ENCODE measurements around the gene BEND5. TPM values are rescaled to one million over a fixed set of nuclear protein-coding genes. Genes with fewer than 3 reads are reported as not detected.

Gene BEND5
- total and polyA plus RNA-seq, 4 donors, result 0.12 to 0.93 (median 0.19) TPM

DNA sequence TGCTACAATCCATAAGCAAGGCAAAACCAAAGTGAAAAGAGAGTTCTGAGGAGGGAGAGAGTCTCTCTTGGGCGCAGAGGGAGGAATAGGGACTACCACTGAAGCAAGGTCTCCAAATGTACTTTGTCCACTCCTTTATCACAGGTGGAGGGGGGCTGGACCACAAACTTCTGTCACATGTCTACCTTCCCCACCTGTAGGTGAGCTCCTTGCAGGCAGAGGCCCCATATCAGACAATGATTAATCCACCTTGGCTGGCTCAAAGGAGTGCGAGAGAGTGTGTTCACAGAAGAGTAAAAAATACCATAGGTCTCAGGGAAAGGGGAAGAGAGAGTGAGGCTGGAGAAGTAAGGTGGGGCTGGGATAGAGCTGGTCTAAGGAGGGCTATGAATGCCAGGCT is 4.5 kb downstream of the BEND5 start:
- Histone ChIP-seq H3K36me3 (ENCODE audit: control insufficient read depth in 4 of 4, insufficient read depth in 3 of 4, low read depth in 1 of 4, low read length in 3 of 4) (no peaks in the 10 kb centered on the region), H3K4me1 (ENCODE audit: control insufficient read depth in 4 of 4, insufficient read depth in 4 of 4, low read length in 3 of 4) (peaks cover 0 to 5% (median 0%) of the 10 kb centered on the region in 4 donors), H3K9ac (ENCODE audit: low read depth in 1 of 2, low read length in 2 of 2) (no peak overlapping the region), H3K27me3 (ENCODE audit: control insufficient read depth in 4 of 4, insufficient read depth in 4 of 4, low read length in 3 of 4) (peaks cover 0 to 5% (median 3%) of the 10 kb centered on the region in 4 donors), H3K27ac (ENCODE audit: low read depth in 1 of 2, low read length in 2 of 2) (no peak overlapping the region), H3K4me3 (ENCODE audit: low read depth in 1 of 3, low read length in 3 of 3) (no peak overlapping the region), H3K9me3 (ENCODE audit: control insufficient read depth in 4 of 4, low read length in 3 of 4) (no peaks in the 10 kb centered on the region)
- TF ChIP-seq HNF4A (conservative IDR thresholded peaks at IDR 0.05), result no peak
- no peak for TF ChIP-seq EGR1 (IDR thresholded peaks at IDR 0.05; ENCODE audit: low read depth in 2 of 2)
- WGBS, result 75% methylated on average over 2 of the region's 2 CpGs
- DNase-seq (ENCODE audit: low spot score), result no peak

GRCh38 chr1:48771561-48771960 is 5.1 kb downstream of the BEND5 start:
- H3K36me3 ChIP-seq (ENCODE audit: control insufficient read depth in 4 of 4, insufficient read depth in 3 of 4, low read depth in 1 of 4, low read length in 3 of 4), result no peaks in the 10 kb centered on the region
- DNase-seq (ENCODE audit: low spot score), result no peak
- H3K4me1 ChIP-seq (ENCODE audit: control insufficient read depth in 4 of 4, insufficient read depth in 4 of 4, low read length in 3 of 4), result peaks cover 0 to 1% (median 0%) of the 10 kb centered on the region in 4 donors
- WGBS, result 85% methylated on average over 2 of the region's 2 CpGs
- no peak overlapping the region for H3K4me3 ChIP-seq (ENCODE audit: low read depth in 1 of 3, low read length in 3 of 3)
- no peak for TF ChIP-seq FOXA2 (IDR thresholded peaks at IDR 0.05)
- TF ChIP-seq CTCF (IDR thresholded peaks at IDR 0.05; ENCODE audit: low read depth, low read length, missing input control), result no peak
- TF ChIP-seq ZBTB33 (IDR thresholded peaks at IDR 0.05), result no peak
- no peak for TF ChIP-seq TAF1 (conservative IDR thresholded peaks at IDR 0.05)
- TF ChIP-seq ATF3 (IDR thresholded peaks at IDR 0.05), result no peak
- no peak for TF ChIP-seq MAX (IDR thresholded peaks at IDR 0.05)
- no peak for TF ChIP-seq RXRA (IDR thresholded peaks at IDR 0.05)
- no peak for TF ChIP-seq HNF4A (conservative IDR thresholded peaks at IDR 0.05)
- TF ChIP-seq YY1 (IDR thresholded peaks at IDR 0.05), result no peak
- TF ChIP-seq, protein P1, sequence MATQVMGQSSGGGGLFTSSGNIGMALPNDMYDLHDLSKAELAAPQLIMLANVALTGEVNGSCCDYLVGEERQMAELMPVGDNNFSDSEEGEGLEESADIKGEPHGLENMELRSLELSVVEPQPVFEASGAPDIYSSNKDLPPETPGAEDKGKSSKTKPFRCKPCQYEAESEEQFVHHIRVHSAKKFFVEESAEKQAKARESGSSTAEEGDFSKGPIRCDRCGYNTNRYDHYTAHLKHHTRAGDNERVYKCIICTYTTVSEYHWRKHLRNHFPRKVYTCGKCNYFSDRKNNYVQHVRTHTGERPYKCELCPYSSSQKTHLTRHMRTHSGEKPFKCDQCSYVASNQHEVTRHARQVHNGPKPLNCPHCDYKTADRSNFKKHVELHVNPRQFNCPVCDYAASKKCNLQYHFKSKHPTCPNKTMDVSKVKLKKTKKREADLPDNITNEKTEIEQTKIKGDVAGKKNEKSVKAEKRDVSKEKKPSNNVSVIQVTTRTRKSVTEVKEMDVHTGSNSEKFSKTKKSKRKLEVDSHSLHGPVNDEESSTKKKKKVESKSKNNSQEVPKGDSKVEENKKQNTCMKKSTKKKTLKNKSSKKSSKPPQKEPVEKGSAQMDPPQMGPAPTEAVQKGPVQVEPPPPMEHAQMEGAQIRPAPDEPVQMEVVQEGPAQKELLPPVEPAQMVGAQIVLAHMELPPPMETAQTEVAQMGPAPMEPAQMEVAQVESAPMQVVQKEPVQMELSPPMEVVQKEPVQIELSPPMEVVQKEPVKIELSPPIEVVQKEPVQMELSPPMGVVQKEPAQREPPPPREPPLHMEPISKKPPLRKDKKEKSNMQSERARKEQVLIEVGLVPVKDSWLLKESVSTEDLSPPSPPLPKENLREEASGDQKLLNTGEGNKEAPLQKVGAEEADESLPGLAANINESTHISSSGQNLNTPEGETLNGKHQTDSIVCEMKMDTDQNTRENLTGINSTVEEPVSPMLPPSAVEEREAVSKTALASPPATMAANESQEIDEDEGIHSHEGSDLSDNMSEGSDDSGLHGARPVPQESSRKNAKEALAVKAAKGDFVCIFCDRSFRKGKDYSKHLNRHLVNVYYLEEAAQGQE (IDR thresholded peaks at IDR 0.05), result no peak
- no peak overlapping the region for H3K9ac ChIP-seq (ENCODE audit: low read depth in 1 of 2, low read length in 2 of 2)
- peaks cover 0 to 6% (median 3%) of the 10 kb centered on the region in 4 donors for H3K27me3 ChIP-seq (ENCODE audit: control insufficient read depth in 4 of 4, insufficient read depth in 4 of 4, low read length in 3 of 4)
- H3K27ac ChIP-seq (ENCODE audit: low read depth in 1 of 2, low read length in 2 of 2), result no peak overlapping the region
- no peaks in the 10 kb centered on the region for H3K9me3 ChIP-seq (ENCODE audit: control insufficient read depth in 4 of 4, low read length in 3 of 4)
